ENCODE results near the gene MUC13.

Gene MUC13, protein sequence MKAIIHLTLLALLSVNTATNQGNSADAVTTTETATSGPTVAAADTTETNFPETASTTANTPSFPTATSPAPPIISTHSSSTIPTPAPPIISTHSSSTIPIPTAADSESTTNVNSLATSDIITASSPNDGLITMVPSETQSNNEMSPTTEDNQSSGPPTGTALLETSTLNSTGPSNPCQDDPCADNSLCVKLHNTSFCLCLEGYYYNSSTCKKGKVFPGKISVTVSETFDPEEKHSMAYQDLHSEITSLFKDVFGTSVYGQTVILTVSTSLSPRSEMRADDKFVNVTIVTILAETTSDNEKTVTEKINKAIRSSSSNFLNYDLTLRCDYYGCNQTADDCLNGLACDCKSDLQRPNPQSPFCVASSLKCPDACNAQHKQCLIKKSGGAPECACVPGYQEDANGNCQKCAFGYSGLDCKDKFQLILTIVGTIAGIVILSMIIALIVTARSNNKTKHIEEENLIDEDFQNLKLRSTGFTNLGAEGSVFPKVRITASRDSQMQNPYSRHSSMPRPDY

DNA sequence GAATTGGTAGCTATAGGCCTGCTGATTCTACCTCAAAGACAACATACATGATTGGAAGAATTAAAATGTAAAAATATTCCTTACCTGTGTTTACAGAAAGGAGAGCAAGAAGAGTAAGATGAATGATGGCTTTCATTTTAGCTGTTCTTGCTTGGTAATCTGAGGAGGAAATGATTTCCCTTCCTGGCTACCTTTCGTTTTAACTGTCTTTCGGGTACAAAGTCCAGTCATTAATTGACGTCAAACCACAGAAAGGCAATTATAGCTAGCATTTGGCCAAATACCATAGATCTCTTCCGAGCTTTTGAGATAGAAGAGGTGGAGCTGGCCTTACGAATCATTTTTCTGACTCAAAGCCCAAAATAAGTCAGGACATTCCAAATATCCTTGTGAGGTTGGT is at the start of gene MUC13:
TSS of gene MUC13 (minus strand) at position 175 of the 400 bp plus-strand sequence. CDS start at position 136, 39 bp downstream.
- DNase-seq = peak; percentile 60

DNA sequence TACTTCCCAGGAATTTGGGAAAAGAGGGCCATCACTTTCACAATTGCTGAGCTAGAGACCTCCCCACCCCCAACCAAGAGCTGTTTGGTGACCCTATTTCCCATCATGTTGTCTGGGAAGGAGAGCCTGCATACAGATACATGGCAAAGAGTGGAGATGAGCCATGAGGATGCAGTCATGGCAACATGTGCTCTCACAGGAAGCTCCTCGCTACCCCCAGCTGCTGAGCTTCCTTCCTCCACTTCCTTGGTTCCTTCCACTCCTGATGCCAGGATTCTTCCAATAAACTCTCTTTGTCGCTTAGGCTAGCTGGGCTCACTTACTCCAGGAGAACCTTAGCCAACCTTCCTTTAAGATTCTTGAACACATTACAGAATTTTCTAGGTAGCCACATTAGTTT is 48.3 kb upstream of the MUC13 start:
- no peak for DNase-seq

DNA sequence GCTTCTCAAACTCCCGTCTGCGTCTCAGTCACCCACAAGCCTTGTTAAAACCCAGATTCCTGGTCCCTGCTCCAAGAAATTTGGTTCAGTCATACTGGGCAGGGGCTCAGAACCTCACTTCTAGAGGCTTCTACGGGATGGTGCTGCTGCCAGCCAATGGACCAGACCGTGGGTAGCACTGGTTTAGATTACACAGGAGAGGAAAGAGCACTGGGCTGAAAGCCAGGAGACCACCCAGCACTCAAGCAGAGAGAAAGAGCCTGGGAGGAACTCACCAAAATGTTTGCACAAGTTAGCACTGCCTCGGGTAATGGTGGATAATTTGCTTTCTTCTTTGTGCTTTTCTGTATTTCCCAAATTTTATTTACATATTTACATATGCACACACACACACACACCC is 46.9 kb upstream of the MUC13 start:
- no peak for DNase-seq

DNA sequence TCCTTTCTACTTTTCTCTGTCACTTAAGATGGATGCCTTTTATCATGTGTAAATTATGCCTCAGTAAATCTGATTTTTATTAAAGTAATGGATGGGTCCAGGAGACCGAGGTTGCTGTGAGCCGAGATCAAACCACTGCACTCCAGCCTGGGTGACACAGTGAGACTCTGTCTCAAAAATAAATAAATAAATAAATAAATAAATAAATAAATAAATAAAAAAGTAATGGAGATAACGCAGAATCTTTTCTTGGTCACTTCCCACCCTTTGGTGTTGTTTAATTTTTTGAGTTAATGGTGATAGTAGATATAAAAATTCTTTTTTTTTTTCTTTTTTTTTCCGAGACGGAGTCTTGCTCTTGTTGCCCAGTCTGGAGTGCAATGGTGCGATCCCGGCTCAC is 44.1 kb upstream of the MUC13 start:
- no peak for DNase-seq

DNA sequence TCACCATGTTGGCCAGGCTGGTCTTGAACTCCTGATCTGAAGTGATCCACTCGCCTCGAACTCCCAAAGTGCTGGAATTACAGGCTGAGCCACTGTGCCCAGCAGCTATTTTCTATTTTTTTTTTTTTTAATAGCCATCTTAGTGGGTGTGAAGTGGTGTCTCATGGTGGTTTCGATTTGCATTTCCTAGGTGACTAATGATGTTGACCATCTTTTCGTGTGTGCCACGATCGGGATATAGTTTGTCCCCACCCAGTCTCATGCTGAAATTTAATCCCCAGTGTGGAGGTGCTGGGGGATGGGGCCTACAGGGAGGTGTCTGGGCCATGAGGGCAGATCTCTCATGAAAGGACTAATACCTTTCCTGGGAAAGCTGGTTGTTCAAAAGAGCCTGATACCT is 41.8 kb upstream of the MUC13 start:
- no peak for DNase-seq

DNA sequence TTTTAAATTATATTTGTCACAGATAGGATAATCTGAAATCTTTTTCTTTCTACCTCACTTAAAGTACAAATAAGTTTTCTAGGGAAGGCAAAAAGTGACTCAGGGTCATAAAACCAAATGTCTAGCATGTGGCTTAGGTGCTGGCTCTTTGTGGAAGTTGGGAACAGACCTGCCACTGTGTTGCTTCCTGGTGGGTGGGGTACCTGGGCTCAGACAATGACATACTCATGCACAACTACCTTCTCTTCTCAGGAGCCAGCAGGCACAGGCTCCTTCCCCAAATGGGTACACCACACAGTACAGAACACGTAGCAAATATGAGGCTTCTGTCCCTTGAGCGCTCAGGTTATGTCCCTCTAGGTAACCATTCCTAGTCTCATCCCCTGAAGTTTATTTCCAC is 40.1 kb upstream of the MUC13 start:
- DNase-seq = no peak

DNA sequence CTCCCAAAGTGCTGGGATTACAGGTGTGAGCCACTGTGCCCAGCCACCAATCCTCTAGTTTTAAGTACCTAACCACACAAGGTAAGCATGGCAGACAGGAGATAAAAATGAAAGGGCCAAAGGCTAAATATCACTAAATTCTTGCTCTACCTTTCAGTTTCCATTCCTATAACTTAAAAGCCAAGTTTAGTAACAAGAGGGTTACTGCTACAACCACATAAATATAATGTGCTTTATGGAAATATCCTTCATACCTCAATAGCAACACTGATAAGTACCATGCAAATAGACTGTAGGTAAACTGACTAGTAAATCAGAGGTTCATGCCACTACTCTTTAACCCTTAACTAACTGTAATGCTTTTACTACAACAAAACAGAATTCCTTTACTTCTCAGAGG is 38.7 kb upstream of the MUC13 start:
- no peak for DNase-seq

DNA sequence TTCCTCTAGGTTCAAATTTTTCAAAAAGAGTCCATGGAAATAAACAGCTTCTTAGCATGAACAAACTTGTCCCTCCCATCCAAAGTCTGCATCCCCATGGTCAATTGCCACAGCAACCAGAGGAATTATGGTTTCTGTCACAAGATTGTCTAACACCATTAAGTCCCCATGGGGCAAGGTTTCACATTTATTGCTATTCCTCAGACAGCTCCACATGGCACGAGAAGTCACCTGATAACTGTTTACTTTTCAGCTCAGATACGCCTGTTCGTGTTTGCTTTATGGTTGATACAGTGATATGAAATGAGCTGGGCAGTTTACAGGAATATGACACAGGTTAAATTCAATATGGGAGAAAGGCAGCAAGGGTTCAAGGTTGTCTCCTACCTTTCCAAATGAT is 37.9 kb upstream of the MUC13 start:
- peak; percentile 74 for DNase-seq

DNA sequence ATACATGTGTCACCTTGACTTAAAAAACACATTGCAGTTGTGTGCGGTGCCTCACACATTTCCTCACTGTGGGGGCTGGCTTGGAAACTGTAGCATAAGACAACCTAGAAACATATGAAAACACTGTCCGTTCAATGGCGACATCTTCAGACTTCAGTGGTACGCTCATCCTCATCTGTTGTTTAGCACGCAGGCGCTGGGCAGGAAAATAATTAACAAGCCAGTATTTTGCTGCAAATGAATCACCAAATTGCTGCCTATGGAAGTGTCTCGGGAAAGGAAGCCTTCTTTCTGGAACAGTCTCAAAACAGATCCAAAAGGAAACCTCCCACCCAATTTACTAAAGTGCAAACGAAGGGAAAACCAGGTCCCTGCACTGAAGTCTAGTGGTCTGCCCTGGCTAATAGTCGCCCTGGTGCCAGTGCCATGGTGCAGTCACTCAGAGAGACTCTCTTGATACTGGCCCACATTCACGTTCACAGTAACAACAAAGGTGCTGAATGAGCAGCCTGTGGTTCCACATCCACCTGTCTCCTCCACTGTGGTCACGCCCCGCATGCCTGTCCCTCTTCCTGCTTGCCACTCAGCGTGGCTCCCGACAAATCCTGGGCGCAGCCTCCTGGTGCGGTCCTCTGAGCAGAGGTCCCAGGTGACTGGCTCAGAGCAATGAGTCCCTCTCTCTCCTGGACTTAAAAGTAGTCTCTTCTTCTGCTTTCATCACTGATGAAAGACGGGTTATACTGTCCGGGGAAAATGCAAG is 35.6 kb upstream of the MUC13 start:
- DNase-seq = no peak

DNA sequence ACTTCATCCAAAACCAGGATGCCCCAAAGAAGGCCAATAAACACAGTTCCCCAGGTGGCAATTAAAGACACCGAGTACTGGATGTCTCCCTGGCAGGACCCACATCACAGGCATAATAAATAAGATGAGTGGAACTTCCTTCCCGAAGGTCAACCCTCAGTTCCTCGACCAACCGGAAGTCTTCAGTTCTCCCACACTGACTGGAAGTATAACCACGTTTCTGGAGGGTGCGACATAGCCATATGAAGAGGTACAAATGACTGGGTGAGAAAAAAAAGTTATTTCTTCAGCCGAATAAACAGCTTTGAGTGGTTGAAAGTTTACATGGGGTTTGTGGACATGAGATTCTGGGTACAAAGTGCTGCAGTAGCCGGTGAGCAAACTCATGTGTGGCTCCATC is 34.6 kb upstream of the MUC13 start:
- DNase-seq = no peak

DNA sequence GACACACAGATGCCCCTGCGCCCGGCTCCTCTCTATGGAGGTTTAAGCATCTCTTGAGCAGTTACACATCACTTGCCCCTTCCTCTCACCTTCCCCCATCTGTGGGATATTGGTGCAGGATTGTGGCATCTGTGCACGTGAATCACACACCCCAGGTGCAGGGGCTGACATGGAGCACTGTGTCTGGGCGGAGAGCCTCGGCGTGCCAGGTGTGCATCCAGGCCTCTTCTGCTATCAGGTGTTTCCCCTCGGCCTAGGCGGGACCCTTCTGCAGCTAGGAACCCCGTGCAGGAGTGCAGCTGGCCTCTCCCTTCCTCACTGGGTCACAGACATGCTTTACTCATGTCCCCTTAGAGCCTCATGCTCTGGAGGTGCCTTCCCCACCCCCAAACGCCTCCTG is 33.4 kb upstream of the MUC13 start:
- no peak for DNase-seq

DNA sequence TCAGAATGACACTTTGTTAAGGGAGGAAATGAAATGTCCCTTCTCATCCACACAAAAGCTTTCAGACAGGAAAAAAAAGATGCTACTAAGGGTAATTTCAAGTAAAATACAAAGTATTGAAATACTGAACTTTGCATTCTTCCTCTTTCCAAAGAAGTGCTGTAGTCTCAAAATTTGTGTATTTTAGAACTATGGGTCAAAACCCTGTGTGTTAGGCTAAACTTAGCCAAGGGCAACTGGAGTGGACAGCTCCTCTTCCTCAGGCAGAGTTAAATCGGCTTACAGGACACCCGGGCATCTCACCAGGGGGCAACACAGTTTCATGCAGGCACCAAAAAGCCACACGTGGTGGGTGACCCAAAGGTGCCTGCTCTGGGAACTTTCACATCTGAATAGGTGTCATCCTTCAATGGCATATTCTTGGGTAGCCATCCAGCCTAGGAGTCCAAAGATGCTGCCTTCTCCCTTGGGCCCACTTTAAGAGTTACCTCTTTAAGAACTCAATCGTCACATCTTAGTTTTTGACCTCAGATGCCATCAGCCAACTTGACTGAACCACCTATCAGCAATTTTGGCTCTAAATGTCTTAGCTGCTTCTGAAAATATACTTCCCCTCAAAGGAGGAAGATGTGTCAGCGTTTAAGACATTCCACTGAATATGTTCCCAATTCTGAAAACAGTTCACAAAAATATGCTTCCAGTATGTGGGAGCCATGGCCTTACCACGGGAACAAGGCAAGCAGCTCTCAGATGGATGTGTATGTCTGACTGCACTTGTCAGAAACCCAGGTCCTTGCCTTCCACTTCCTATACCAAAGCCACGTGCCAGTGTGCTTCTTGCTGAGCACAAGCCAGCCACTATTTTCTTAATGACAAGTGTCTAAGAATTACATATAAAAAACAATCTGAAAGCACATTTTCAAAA is 32.2 kb upstream of the MUC13 start:
- DNase-seq = no peak

DNA sequence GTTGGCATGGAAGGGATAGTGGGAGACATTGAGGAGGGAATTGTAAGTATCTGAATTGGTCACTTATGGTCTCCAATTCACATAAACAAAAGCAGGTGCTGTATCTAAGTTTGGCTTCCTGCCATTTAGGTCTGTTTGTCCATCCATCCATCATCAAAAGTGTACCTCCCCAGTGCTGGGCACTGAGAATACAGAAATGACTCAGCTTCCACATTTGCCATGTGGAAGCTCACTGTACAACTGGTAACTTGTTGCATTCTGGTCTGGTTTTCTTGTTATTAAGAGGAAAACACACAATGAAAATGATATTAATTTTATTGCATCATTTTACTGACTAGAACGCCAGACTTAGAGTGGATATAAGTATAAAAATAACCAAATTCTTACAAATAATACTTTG is 30.9 kb upstream of the MUC13 start:
- peak; percentile 80 for DNase-seq

DNA sequence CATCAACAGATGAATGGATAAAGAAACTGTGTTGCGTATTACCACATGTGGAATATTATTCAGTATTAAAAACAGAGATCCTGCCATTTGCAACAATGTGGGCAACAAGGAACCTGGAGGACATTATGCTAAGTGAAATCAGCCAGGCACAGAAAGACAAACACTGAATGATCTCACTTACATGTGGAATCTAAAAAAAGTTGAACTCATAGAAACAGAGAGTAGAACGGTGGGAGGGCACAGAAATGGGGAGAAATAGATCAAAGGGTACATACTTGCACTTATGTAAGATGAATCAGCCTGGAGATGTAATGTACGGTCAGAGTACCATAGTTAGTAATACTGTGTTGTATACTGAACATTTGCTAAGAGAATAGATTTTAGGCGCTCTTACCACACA is 29.8 kb upstream of the MUC13 start:
- DNase-seq = no peak

DNA sequence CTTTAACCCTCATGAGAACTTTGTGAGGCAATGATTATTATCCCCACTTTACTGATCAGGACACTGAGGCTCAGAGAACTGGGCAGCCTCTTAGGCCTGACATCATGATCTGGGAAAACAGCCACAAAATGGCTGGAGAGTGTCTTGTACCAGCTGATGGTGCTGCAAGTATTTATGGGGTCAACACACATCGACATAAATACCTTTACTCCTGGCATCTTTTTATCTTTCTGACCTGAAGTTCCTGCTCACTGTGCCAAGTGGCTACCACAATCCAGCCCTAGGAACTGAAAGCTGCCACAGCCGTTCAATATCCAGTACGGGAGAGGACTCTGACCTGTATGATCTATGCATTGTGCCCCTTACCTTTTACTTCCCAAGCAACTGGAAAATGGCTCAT is 29.2 kb upstream of the MUC13 start:
- no peak for DNase-seq

DNA sequence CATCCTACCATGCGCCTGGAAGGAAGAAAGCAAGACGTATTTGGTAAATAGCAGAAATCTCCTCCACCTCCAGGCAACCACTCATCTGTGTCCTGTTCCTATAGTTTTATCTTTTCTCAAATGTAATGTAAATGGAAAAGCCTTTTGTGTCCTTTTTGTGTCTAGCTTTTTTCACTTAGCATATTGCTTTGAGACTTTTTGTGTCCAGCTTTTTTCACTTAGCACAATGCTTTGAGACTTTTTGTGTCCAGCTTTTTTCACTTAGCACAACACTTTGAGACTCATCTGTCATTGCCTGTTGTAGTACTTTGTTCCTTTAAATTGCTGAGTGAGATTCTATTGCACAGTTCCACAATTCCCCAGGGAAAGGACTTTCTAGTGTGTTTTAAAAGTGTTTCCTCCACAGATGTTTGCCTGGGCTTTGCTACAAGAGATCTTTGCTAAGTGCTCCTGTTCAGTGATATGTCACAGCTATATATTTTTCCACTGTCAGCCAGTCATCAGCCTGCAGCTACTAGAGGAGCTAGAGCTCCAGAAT is 27.9 kb upstream of the MUC13 start:
- no peak for DNase-seq

DNA sequence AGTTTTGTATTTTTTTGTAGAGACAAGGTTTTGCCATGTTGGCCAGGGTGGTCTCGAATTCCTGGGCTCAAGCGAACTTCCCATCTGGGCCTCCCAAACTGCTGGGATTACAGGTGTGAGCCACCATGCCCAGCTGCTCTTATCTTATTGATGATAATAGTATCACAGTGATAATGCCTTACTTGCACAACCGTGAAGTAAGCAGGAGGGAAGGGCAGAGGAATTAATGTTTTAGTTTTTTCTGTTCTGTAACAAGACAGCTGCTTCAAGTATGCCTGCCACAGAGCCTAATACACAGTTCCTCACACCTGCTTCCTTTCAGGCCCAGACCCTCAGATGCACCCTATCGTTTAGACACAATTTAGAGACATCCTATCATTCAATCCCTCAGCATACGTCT is 26.1 kb upstream of the MUC13 start:
- no peak for DNase-seq

DNA sequence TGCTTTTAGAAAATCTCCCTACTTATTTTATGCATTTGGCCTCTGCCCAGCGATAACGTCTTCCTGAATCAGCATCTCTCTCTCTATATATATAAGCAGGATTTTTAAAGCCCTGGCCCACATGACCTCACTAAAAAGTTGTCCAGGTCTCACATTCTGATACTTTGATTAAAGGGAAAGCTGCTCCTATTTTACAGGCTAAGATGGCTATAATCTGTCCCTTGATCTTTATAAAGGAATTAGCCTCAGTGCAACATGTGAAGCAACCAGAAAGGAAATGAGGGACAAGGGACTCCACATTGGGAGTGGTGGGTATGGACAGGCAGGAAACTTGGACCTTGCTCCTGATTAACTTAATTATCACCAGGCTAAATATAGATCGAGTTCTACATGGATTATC is 25.6 kb upstream of the MUC13 start:
- DNase-seq = no peak

DNA sequence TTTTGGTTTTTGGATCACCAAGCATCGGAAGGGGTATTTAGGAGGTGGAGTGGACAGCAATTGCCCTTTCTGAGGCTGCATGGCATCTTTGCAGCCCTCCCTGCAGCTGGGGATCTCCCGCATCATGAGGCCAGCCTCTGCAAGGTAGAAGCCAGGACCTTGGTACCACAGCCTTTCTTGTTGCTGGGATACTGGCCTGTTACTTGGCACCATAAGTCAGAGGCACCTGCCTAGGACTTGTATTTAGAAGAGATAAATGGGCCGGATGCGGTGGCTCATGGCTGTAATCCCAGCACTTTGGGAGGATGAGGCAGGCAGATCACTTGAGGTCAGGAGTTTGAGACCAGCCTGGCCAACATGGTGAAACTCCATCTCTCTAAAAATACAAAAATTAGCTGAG is 23.4 kb upstream of the MUC13 start:
- peak; percentile 48 for DNase-seq

DNA sequence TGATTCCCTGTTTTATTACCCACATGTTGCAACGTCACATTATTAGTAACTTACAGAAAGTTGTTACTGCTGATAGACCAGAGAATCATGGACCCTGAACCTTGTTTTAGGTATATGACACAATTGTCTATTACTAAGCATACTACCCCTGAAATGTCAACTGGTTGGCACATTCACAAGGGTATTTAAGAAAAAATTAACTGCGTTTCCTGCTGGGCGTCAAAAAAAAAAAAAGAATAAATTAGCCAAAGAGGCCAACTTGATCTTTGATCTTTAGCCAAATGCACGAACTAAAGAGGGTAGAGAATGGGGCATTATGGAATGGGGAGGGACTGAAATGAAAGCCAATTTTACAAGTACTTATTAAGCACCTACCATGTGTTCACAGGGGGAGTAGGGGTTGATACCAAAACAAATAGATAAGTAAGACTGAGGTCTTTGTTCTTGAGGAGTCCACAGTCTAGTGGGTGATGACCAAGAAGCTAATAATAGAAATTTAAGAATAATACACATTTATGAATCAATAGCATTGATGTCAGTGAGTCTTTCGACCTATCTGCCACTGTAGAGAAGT is 17.8 kb upstream of the MUC13 start:
- DNase-seq = peak; percentile 64

DNA sequence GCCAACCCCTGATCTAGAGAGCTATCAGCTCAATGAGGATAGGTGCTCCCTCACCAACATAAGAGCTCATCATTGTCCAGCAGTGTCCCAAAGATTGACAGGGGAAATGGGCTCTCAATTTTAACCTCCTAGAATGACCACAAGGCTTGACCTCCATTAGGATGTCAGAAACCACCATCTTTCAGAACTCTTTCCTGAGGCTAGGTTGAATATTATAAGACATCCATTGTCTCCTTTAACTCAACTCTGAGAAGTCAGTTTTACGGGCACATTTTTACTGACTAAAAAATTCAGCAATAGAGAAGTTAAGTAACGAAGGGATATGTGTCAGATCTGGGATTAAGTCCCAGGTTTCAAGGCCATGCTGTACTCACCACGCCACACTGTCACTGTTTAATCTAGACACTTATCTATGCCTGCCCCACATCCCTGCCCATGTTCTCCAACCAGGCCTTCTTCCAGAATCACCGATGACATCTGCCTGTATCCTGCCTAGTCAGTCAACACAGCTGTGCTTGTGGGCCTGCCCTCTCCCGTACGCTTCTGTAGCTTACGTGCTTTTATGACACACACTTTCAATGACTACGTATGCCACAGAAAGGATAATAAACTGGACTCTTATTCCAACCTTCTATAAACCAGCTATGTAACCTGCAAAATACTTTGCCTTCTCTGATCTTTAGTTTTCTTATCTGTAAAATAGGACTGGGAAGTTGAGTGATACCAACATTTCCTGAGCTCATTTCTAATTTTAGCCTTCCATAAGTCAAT is 17.1 kb upstream of the MUC13 start:
- DNase-seq = peak; percentile 61

DNA sequence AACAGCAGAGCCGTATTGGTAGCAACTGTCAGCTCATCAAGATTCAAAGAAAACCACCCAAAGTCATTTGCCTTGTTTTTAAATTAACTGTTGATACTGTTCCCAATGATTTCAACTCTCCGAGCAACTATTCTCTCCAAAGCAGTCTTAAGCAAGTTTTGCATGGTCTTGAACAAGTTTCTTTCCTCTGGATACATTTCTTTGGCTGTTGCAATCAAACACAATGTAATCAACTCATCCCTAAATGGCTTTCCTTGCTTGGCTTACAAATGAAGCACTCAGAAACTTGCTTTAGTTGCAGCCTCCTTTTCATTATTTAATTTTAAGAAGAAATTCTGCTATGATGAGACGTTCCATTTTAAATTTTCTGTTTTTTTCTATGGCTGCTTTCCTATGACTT is 15.5 kb upstream of the MUC13 start:
- no peak for DNase-seq

All from NCI-H146 (cell line).